ENCODE measurements around the gene RBM47.
"Not testable (repeated sequence)": the region's sequence is repeated elsewhere in the genome, so short reads cannot be mapped to it uniquely, and the experiment has no call there.

Gene RBM47
- long read RNA-seq, donor 1, full-length matches to known transcripts: 4 of 13 reads
- long read RNA-seq, donor 1, partial matches to known transcripts: 9 of 13 reads
- long read RNA-seq, donor 1, other reads (novel, unspliced or antisense): 0 of 13 reads
- long read RNA-seq, donor 2, full-length matches to known transcripts: 4 of 4 reads
- long read RNA-seq, donor 2, partial matches to known transcripts: 0 of 4 reads
- long read RNA-seq, donor 2, other reads (novel, unspliced or antisense): 0 of 4 reads
- long read RNA-seq, donor 3, full-length matches to known transcripts: 6 of 26 reads
- long read RNA-seq, donor 3, partial matches to known transcripts: 20 of 26 reads
- long read RNA-seq, donor 3, other reads (novel, unspliced or antisense): 0 of 26 reads
- long read RNA-seq, donor 4, full-length matches to known transcripts: 4 of 4 reads
- long read RNA-seq, donor 4, partial matches to known transcripts: 0 of 4 reads
- long read RNA-seq, donor 4, other reads (novel, unspliced or antisense): 0 of 4 reads
- long read RNA-seq, donor 5, full-length matches to known transcripts: 5 of 5 reads
- long read RNA-seq, donor 5, partial matches to known transcripts: 0 of 5 reads
- long read RNA-seq, donor 5, other reads (novel, unspliced or antisense): 0 of 5 reads
- long read RNA-seq, donor 6, full-length matches to known transcripts: 14 of 25 reads
- long read RNA-seq, donor 6, partial matches to known transcripts: 11 of 25 reads
- long read RNA-seq, donor 6, other reads (novel, unspliced or antisense): 0 of 25 reads
- long read RNA-seq, donor 7, full-length matches to known transcripts: 9 of 31 reads
- long read RNA-seq, donor 7, partial matches to known transcripts: 22 of 31 reads
- long read RNA-seq, donor 7, other reads (novel, unspliced or antisense): 0 of 31 reads
- long read RNA-seq, donor 8, full-length matches to known transcripts: 10 of 19 reads
- long read RNA-seq, donor 8, partial matches to known transcripts: 9 of 19 reads
- long read RNA-seq, donor 8, other reads (novel, unspliced or antisense): 0 of 19 reads

- DNase-seq: peak; percentile 83
These were observed at the start of gene RBM47 for GRCh38 chr4:40629401-40630334. Gene RBM47, minus strand, starts transcription at chr4:40629864. Its CDS starts 190,971 bp downstream, at chr4:40438893.

- DNase-seq: no peak
These were observed 48.8 kb upstream of the RBM47 start for GRCh38 chr4:40678421-40678820.

- no peak for DNase-seq
These were observed 45.5 kb upstream of the RBM47 start for GRCh38 chr4:40675166-40675565.

GRCh38 chr4:40672528-40673522 lies 43.2 kb upstream of the RBM47 start:
- peak; percentile 45 for DNase-seq

GRCh38 chr4:40669504-40669903 lies 39.8 kb upstream of the RBM47 start:
- DNase-seq: no peak

- no peak for DNase-seq
These were observed 36.2 kb upstream of the RBM47 start for GRCh38 chr4:40665842-40666241.

GRCh38 chr4:40662962-40663604 lies 33.4 kb upstream of the RBM47 start:
- peak; percentile 39 for DNase-seq

GRCh38 chr4:40661803-40662202 lies 32.1 kb upstream of the RBM47 start:
- DNase-seq: no peak

GRCh38 chr4:40656201-40656863 lies 26.7 kb upstream of the RBM47 start:
- DNase-seq: no peak

GRCh38 chr4:40651280-40651679 lies 21.6 kb upstream of the RBM47 start:
- no peak for DNase-seq

- DNase-seq: no peak
These were observed 19.7 kb upstream of the RBM47 start for GRCh38 chr4:40649321-40649720.

GRCh38 chr4:40648742-40649281 lies 19.1 kb upstream of the RBM47 start:
- DNase-seq: no peak

GRCh38 chr4:40648131-40648530 lies 18.5 kb upstream of the RBM47 start:
- no peak for DNase-seq

- DNase-seq: no peak
These were observed 15.9 kb upstream of the RBM47 start for GRCh38 chr4:40645586-40645985.

GRCh38 chr4:40632080-40632479 lies 2.4 kb upstream of the RBM47 start:
- DNase-seq: no peak

- DNase-seq: no peak
These were observed 814 bp upstream of the RBM47 start for GRCh38 chr4:40630335-40631021.

GRCh38 chr4:40628888-40629287 lies 776 bp downstream of the RBM47 start:
- DNase-seq: no peak

GRCh38 chr4:40628407-40628806 lies 1.3 kb downstream of the RBM47 start:
- DNase-seq: not testable (repeated sequence)
